NCI-H2081 (cell line): ENCODE data around the gene ANKEF1.
"Not testable (repeated sequence)": the region's sequence is repeated elsewhere in the genome, so short reads cannot be mapped to it uniquely, and the experiment has no call there.

Source experiments
- DNase-seq, 2 experiments: peaks; one replicate each; lab custom pipeline; 2025; lab: John Stamatoyannopoulos, UW

Gene ANKEF1

DNA sequence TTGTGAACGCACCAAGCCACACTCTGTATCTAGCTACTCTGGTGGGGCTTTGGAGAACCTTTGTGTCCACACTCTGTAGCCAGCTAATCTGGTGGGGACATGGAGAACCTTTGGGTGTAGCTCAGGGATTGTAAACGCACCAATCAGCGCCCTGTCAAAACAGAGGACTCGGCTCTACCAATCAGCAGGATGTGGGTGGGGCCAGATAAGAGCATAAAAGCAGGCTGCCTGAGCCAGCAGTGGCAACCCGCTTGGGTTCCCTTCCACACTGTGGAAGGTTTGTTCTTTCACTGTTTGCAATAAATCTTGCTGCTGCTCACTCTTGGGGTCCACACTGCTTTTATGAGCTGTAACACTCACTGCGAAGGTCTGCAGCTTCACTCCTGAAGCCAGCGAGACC lies 2.5 kb upstream of the ANKEF1 start:
- not testable (repeated sequence) for DNase-seq

DNA sequence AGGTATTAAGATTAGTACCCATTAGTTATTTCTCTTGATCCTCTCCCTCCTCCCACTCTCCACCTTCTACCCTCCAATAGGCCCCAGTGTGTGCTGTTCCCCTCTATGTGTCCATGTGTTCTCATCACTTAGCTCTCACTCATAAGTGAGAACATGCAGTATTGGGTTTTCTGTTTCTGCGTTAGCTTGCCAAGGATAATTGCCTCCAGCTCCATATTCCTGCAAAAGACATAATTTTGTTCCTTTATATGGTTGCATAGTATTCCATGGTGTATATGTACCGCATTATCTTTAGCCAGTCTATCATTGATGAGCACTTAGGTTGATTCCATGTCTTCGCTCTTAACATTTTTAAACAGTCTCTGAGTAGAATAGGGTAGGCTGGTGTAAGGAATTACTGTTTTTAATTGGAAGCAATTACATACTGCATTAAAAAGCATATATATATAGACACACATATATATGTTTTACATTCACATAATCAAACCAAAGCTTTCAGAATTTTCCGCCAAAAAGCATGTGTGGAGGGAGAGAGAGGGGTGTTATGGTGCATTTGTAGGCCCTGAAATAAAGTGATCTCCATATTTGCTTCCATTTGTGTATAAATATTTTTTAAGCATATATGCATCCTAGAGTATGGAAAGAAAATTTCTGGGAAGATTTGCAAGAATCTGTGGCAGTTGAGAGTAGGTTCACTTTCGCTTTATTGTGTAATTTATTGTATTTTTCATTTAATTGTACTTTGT lies 709 bp upstream of the ANKEF1 start:
- no peak for DNase-seq

DNA sequence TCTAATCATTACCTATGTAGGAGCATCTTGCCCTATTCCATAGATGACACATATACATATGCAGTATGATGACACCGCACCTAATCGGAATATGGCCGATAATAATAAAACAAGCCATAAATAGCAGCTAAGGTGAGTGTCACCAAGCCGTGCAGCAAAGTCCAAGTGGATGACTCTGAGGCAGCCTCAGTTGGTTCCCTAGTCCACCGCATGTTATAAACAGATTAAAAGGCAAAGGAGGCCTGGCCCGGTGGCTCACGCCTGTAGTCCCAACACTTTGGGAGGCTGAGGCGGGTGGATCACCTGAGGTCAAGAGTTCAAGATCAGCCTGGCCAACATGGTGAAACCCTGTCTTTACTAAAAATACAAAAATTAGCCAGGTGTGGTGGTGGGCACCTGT lies 1.5 kb downstream of the ANKEF1 start:
- not testable (repeated sequence) for DNase-seq

DNA sequence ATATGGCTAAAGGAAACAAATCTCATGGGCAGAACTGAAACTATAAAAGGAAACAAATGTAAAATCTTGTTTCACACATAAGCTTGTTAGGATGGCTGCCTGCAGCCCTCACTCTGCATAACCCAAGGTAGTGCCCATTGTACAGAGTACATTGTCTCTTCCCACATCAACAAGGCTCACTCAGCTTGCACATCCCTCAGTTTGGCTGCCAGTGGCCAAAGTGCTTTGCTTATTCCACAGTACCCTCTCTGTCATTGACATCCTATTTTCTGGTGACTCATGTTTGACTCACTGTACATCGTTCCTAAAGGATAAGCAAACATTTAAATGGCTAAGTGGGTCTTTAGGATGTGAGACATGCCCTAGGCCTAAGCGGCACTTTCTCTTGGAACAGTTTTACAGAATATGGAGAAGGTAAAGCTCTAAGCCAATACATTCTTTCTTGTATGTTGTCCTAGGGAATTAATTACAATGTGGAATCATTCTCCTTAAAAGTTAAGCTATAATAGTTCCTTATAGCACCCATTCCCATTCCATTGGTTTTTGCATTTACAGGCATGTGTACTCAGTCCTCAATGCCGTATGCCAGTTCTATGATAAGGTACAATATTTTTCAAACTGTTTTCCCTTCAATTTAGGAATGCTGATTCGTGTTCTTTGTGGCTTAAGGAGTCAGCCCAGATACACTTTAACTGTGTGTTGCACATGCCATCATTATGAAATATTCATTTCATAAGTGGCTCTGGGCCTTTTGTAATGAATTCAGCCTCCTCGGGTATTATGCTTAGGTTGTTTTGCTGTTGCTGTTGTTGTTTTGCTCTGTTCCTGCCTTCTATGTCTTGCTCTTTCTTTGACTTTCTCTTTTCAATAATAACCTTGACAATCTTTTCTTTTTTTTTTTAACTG lies 5.5 kb downstream of the ANKEF1 start:
- peak in 1 of 2 experiments; percentile 24 for DNase-seq

DNA sequence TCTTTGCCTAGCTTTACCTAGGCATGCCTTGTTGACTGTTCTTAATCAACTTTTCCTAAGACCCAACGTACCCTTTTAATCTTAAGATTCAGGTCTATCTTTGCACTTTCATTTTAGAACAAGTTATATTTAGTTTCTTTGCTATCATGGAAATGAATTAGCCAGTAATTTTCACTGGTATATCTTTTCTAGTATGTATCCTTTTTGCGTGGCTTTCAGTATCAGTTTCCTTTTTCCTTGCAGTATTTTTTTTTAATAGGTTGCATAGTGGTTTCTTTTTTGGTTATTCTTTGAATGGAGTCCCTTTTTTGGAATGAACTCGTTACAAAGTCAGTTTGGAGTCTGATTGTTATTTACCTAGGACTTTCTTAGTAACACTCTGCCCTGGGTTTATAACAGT lies 7.3 kb downstream of the ANKEF1 start:
- DNase-seq, result no peak

DNA sequence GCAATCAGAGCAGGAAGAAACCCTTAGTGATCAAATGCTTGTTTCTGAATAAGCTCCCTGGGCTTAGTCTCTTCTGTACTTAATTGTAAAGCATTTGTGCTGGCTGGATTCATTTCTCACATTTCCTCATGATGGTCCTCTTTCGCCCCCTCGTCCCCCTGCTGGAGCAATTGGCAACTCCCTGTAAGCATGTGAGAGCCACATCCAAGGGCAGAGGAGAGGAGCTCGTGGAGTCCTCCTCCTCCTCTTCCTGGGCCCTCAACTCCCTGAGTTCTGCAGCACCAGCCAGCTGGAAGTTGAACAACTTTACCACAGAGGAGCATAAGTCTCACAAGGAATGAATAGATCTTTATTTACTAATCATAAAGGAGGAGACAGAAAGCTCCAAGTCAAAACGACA lies 12.6 kb downstream of the ANKEF1 start:
- DNase-seq, result no peak

DNA sequence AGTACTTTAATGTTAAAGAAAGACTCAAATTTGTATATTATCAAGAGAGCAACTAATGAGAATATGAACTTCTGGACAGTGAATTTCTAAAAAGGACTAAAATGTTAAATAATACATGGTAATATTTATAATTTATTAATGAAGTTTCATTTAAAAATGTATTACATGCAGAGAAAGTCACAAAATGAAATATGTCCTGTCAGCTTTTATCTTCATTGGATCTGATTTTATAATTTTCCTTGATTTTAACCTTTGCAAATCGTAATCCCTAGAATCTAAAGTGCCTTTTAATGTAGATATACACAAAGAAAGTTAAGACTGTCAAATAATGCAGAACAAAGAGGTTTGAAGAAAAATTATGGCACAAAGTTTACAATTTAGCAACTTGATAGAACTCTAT lies 16.4 kb downstream of the ANKEF1 start:
- DNase-seq, result no peak

DNA sequence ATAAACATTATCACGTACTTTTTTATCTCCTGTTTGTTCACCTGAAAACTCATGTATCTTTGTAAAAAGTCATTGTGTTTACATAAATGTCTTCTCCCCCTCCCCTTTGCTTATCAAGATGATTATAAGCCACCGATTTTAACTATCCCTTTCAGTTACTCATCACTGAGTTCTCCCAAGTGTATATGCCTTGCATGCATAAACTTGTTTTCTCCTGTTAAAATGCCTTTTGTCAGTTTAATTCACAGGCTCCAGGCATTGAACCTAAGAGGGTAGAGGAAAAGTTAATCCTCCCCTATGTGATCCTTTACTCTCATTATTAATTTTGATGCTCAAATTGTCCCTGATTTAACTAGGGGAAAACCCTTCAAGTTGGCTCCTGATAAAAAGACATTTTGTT lies 24.2 kb downstream of the ANKEF1 start:
- DNase-seq, result no peak

DNA sequence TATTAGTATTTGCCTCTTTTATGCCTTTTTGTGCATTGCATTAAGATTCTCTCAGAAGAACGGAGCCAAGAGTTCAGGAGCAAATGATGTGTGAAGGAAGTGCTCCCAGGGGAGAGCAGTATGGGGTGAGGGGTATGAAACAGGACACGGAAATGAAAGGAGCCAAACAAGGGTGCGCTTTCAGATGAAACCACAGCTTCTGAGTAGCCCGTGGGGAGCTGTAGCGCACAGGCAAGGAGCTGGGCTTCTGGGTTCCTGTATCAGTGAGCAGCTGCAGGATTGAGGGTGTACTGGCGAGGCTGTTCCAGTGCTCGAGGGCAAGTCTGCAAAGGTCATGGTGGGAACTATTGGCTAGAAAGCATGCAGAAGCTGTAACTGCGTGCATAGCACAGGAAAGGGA lies 25.4 kb downstream of the ANKEF1 start:
- DNase-seq, result no peak

DNA sequence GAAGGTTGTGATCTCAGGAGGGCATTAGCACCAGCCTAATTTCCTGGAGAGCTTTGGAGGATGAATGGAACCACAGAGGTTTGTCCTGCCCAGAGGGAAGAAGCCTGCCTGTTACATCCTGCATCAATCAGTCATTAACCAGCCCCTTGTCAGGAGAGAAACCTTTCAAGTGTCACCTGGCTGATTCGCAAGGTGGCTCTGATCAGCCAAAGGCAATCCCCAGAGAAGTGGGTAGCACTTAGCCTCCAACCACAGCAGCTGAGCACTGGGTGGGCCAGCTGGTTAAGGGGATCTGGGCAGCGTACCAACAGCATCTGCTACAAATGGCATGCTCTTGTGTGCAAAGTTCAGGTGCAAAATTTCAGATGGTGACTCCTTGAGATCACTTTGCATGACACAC lies 26.9 kb downstream of the ANKEF1 start:
- peak; percentile 4 to 48 for DNase-seq

DNA sequence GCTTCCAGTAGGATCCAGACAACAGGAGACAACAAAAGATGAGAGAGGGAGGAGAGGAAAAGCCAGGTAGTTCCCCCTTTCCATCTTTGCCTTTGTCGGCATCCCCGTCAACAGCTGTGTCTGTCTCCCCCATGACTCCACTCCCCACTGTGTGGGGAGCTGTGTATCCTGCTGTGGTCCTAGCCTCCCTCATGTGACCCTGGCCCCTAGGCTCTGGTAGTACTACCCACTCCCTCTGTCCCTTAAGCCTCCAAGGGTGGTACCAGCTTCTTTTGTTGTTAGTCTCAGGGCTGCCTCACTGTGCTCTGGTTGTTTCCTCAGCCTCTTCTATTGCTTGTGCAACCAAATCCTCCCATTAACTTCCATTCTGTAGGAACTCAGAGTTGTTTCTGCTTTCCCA lies 28.7 kb downstream of the ANKEF1 start:
- DNase-seq, result no peak

DNA sequence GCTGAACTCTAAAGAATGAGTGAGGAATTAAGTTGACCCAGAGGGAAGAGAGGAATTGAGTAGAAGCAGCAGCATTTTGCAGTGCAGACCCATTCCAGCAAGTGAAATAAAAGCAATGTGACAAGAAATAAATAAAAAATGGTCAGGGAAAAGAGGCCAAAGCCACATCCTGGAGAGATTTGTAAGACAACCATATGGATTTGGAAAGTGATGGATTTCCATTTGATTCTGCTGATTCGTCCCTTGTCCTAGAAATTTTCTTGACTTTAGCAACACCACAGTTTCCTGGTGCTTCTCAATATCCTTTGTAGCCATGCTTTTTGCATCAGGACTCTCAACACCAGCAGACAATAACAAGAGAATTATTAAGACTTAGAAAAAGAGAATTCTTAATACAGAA lies 29.8 kb downstream of the ANKEF1 start:
- DNase-seq, result no peak

DNA sequence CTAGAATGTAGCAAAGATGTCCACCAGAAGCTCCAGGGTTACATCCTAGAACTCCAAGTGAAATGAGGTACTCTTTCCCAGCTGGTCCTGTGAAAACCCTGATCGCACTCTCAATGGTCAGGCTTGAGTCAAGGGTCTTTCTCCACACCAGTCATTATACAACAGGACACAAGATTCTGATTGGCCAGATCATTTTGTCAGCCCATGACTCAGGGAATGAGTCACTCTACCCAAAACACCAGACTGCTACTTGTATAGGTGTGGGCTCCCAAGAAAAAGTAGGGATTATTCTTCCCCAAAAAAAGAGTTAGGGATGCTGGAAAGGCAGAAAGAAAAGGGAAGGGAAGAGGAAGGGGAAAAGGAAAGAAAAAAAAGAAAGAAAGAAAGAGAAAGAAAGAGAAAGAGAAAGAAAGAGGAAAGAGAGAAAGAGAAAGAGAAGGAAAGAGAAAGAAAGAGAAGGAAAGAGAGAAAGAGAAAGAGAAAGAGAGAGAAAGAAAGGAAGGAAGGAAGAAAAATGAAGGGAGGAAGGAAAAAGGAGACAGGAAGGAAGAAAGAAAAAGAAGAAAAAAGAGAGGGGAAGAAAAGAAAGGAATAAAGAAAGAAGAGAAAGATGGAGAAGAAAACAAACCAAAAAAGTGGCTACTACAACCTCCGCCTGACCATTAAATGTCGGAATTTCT lies 30.5 kb downstream of the ANKEF1 start:
- DNase-seq, result no peak

DNA sequence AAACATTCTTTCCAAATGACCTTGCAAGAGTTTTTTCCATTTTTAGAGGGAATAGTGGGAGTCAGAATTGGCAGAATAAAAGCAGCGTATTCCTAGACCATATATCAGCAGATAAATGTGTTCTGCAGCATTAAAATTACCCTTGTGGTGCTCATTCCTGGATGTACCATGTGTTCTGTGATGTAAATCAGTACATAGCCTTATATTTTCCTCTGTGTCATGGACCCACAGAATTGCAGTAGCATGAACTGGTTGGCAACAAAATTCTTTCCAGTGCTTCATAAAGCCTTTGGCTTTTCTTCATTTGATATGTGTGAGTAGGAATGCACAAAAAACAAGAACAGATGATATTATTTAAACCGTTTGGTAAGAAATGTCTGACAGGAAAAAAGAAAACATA lies 32.5 kb downstream of the ANKEF1 start:
- no peak for DNase-seq

DNA sequence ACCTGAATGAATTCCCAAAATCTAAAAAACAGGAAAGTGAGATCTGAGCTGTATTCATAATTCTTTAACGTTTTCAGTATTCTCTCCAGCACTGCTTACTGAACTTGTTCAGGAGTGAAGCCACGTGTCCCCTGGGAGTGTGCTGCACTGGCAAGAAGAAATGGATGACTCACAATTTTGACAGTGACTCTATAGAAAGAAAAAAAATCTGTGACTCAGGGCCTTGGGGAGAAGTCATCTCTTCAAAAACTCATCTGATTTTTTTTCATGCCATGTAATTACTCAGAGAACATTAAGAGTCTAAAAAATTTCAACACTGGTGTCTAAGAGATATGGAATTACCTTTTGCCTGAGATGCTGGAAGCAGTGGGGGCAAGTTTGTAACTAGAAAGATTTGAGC lies 39.7 kb downstream of the ANKEF1 start:
- no peak for DNase-seq

DNA sequence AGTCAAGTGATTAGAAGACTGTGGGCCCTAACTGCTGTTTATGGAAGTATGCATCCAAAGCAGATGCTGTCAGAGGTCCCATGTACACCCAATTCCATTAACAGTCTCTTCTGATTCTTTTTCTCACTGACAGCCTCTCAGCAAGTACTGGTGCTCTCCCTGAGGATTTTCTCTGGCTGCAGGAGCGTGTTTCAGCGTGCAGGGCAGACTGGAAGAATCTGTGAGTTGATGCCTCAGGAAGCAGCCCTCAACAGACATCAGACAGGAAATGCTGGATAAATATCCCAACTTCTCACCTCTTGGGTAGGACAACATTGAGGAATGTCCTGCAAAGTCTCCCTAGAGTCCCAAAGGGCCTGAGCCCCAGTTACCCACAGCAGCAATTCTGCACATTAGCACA lies 40.8 kb downstream of the ANKEF1 start:
- DNase-seq, result no peak

DNA sequence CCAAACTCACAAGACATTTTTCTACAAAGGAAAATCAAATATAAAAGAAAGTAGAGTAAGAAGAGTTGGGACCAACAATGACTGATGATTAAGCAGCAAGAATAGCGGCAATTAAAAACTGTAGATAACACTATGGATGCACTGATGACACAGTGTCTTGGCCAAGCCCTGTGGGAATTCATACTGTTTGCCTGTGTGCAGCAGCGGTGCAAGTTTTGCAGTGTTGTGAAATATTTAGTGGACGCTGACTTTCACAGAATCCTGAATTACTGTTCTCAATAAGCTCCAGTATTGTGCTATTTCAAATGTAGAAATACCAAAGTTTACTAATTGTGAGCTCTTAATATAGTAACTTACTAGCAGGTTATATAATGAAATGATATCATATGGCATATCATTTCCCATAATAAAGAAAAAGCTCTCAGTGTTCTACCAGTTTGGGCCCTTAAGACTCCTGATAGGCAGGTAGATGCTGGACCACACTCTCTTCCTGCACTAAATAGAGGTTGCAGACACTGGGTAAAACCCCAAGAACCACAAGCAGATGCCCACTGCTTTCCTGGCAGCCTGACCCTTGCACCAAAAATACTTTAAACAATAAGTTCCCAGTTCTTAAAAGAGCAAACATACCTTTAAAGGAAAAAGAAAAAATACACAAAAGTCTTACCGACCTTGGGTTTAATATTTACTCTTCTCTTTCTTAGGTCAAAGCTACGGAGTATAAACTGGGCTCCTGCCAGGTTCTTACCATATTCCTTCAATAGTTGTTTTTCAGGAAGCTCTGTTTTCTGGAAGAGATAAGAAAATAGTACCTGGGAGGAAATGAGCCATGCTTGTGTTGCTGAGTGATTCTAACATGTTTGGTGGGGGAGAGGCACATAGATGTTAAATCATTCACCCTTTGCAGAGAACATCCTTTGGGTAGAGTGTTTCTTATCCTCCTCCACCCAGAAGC lies 41.6 kb downstream of the ANKEF1 start:
- DNase-seq, result no peak

DNA sequence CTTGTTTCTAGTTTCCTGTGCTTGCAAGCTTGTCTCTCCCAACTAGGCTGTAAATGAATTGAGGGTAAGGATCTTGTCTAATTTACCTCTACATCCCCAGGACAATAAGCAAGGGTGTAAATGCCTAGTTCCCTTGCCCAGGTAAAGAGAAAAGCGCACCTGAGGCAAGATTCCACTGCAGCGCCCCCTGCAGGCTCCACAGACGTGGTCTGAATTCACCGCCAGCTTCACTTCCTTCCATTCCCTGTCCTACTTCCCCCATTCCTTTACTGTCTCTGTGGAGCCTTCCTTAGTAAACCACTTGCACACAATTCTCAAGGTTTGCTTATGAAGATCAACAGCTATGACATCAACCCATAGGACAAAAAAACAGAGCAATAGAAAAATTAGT lies 42.3 kb downstream of the ANKEF1 start:
- no peak for DNase-seq

DNA sequence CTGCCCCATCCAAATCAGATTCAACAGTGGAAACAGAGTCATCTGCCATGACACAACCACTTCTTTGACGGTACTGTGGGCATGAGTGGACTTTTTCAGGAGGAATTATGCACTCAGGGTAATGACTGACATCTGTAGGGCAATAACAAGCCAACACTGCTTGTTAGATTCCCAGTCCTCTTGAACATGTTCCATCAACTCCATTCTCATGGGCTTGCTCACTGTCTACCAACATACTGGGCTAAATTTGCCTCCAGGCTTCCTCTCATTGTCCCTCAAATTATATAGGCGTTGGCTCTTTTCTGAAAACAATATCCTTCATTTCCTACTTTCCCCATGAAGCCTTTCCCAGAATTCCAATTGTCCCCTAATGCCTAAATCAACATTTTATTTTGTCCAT lies 43.1 kb downstream of the ANKEF1 start:
- peak; percentile 3 to 24 for DNase-seq

DNA sequence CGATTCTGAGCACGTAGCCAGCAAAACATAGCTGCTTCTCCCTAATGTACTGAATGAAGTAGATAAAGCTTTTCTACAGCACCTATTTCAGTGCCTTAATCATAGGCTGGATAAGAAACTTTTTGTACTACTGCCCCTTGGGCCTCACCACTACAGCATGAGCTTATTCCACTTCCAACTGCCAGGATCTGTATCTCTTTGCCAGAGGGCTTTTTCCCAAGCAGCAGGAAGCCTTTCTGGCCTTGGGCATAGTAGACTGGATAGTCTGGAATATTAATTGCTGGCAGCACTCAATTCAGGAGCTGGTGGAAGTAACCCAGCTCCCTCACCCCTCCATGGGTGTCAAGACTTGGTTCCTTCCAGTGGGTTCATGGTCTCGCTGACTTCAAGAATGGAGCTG lies 43.6 kb downstream of the ANKEF1 start:
- no peak for DNase-seq

DNA sequence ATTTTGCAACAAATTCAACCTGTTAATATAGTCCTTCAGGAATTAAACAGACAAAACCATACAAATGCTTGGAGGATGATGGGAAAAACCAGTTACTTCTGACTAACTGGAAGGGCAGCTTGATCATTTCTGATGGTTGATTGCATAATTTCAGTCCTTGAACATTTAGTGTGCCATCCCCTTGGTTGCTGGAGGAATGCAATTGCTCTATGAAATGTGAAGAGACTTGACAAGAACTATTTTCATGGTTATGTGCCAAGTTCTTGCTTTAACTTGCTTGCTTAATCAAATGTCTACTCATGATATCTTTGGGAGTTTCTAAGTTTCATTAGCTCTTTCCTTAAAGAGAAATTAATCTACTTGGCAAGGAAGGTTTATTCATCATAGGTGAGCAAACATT lies 45.2 kb downstream of the ANKEF1 start:
- no peak for DNase-seq

DNA sequence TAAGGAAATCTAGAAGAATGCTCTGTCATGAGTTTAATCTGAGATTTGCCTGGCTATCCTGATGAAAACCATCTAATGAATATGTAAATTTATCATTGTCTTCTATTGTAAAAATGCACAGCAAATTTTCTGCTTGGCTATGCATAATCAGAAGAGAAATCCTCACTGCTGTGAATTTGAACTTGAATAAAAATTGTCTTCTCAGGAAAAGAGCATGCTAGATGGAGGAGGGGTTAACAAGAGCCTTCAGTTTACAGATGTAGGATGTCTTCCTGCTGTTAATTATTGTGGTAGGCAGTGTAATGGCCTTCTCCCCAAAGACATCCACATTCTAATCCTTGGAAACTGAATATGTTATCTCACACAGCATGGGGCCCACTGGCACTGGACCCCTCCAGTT lies 45.8 kb downstream of the ANKEF1 start:
- DNase-seq, result no peak
